GM18498 (cell line): ENCODE results near the gene THADA.
A peak's percentile ranks its signal among the peaks of the same experiment; 100 is the strongest.

Experiments used
- ATAC-seq: cut with Tn5 transposase; IDR thresholded peaks from one replicate; pipeline ENCODE4 v1.9.1; 2021; ENCODE audit warnings: mild to moderate bottlenecking, moderate library complexity; ENCODE audit not compliant: unreplicated experiment

THADA gene

GRCh38 chr2:43228756-43229659 is 366.8 kb downstream of the THADA start:
- ATAC-seq, result no peak

DNA sequence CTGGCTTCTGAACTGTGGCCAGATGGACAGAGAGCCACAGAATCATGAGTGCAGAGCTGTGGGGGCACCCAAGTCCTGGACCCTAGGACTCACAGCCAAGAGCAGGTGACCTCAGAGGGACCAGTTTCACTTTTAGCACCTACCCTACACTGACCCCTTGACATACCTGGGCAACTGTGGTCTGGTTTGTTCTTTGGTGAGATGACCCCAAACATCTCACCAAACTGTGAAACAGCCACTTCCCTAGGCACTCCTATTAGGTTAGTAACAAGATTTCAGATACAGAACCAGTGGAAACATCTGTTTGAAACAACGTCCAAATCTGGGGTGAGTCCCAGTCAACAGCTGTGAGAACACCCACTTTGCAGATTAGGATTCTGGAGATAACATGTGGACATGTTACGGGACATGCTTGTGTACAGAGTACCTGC is 367.5 kb downstream of the THADA start:
- ATAC-seq, result no peak

- ATAC-seq, result no peak
Observed at GRCh38 chr2:43227830-43228281, 368.0 kb downstream of the THADA start.

- ATAC-seq, result peak; percentile 26
Observed at GRCh38 chr2:43226955-43227829, 368.6 kb downstream of the THADA start.

DNA sequence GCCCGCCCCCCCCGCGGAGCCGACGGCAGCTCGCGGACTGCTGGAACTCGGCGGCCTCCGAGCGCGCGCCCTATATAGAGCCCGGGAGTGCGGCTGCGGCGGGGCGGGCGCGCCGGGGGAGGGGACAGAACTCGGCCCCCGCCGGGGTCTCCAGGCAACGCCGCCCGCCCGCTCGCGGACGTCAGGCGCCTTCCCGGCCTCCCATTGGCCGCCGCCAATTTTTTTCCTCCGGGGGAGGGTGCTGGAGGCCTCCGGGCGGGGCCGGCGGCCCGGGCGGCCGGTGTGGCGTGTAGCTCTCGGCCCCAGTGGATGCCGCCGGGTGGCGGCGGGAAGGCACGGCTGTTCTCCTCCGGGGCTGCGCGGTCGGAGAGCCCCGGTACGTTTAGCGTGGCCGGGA is 369.3 kb downstream of the THADA start, which contains the start of gene ZFP36L2:
ZFP36L2 (minus strand) TSS at position 49 of the 397 bp plus-strand sequence. CDS start 291 bp downstream, outside the sequence.
- peak; percentile 59 for ATAC-seq

DNA sequence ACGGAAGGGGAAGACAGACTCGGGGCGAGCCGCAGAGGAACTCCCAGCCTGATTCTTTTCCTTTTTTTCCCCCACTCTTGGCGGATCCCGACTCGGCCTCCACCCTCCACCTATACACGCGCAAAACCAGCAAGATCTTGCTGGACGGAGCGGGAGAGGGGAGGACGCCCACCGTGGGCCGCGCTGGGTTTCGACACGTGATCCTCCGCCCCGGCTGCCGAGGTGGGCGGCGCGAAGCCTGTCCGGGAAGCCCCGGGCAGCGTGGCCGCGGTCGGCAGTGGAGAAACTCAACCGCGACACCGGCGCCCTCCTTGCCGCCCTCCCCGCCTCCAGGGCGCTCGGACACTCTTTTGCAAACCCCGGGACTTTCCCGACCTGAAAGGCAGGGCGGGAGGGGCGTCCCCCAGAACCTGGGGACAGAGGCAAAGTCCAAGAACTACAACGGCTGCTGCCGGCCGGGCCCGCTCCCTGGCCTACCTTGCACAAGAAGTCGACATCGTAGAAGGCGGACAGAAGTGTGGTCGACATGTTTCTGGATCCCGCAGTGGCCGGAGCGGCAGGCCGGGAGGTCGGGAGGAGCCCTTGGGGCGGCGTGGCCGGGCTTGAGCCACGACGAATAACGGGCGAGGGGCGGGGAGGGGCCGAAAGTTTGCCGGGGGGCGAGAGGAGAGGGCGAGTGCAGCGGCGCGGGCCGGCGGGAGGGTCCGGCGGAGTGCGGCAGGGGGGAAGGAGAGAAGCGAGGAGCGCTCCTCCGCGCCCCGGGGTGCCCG is 369.9 kb downstream of the THADA start:
- peak; percentile 32 for ATAC-seq

DNA sequence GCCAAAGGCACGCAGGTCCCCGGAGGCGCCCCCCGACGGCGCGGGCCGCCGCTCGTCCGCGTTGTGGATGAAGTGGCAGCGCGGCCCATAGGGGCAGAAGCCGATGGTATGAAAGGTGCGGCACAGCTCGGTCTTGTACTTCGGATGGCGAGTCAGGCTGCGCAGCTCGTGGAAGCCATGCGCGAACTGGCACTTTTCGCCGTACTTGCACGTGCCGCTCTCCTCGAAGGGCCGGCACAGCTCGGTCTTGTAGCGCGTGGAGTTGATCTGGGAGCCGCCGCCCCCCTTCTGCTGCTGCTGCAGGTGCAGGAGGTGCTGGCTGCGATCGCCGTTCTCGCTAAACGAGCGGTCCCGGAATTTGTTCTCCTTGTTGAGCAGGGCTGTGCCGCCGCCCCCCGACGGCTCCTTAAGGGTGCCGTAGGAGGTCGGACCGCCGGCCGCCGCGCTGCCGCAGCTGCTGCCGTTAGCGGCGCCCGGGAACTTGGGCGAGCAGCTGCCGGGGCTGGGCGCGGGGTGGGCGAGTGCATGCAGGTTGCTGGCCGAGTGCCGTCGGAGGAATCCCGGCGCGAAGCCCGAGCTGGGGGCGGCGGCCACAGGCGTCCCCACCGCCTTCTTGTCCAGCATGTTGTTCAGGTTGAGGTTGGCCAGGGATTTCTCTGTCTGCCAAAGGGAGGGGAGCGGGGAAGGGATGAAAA is 370.6 kb downstream of the THADA start:
- ATAC-seq, result no peak

DNA sequence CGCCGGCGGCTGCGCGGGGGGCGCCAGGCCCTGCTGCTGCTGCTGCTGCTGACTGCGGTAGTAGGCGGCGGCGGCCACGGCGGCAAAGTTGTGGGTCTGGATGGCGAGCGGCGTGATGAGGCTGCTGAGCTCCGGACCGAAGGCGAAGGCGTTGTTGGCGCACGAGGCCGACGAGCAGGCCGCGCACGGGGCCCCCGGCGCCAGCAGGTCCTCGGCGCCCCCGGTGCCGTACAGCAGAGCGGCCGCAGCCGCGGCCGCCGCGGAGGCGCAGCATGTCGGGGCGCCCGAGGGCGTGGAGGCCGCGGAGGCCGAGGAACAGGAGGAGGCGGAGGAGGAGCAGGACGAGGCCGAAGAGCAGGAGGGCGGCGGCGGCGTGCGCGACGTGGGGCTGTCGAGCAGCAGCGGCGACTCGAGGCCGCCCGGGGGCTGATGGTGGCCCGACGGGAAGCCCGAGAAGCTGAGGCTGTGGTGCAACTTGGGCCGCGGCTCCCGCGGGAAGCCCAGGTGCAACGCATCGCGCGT is 371.2 kb downstream of the THADA start:
- no peak for ATAC-seq

- no peak for ATAC-seq
Observed at GRCh38 chr2:43224131-43224570, 371.7 kb downstream of the THADA start.

DNA sequence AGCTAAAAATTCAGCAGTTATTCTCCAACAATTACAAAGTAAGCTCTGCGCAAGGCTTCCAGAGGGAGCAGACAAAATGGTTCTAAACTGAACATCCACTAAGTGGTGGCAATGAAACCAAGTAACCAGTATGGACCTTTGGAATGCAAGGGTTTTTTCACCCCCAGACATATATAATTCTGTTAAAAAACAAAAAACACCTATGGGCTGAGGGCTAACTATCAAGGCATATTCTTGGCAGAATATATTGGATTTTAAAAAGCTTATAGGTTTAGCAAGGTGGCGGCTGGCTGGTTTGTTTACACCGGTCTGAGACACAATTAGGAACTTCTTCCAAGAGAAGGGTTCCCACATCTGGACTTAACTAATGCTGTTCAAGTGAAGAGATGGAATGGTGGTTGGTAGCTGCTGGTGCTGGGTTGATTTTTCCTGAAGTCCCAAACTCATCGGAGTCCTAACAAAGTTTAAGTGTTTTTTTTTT is 372.3 kb downstream of the THADA start:
- no peak for ATAC-seq

- ATAC-seq, result no peak
Observed at GRCh38 chr2:43222475-43223309, 373.1 kb downstream of the THADA start.

GRCh38 chr2:43221763-43222474 is 373.9 kb downstream of the THADA start:
- ATAC-seq, result no peak

DNA sequence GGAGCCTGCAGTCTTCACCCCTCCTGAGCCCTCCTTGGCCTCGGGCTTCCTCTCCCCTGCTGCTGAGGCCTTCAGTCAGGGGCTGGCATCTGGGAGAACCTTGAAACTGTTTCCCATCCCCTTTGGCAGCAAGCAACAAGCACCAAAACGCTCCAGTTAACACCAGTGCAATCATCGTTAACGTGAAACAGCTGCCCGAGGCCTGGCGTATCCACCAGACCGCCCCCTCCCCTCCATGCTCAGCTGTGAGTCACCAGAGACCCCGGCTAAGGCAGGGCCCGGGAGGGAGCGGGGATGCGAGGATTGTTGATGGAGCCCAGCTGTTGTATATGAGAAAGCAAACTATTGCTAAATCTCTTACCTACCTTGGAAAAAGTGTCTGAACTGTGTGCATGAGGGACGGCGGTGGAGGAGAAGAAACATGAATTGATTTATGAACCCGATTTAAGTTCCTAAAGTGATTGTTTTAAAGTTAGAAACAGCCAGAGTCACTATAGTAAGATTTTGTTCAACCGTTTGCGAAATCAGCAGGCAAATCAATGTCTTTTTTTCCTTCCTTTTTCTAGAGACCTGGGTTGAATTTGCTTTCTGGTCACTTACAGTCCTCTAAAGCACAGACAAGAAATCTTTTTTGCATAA is 374.6 kb downstream of the THADA start:
- no peak for ATAC-seq

- no peak for ATAC-seq
Observed at GRCh38 chr2:43220760-43221123, 375.1 kb downstream of the THADA start.

GRCh38 chr2:43220229-43220751 is 375.5 kb downstream of the THADA start:
- ATAC-seq, result no peak

GRCh38 chr2:43219383-43220228 is 376.2 kb downstream of the THADA start:
- peak; percentile 59 for ATAC-seq
